Testis (tissue), 2 donors: ENCODE data around the gene ABHD5.
"Not testable (repeated sequence)": the region's sequence is repeated elsewhere in the genome, so short reads cannot be mapped to it uniquely, and the experiment has no call there.

ENCODE experiments used
- CTCF ChIP-seq, 3 experiments: fragments of 450-650 bp in 2 of 3; fragments of 200-600 bp in 1 of 3; sonication (generic) in 1 of 3; IDR thresholded peaks; one replicate each; pipeline ENCODE4 v1.5.1; 2016 to 2019; ENCODE audit warnings: antibody characterized with exemption in 3 of 3, mild to moderate bottlenecking in 2 of 3, moderate library complexity in 1 of 3
- POLR2A ChIP-seq: fragments of 450-650 bp; IDR thresholded peaks from one replicate; pipeline ENCODE4 v1.6.1; 2017; ENCODE audit warnings: antibody characterized with exemption, mild to moderate bottlenecking, moderate library complexity

- TF ChIP-seq CTCF (IDR thresholded peaks at IDR 0.05); POLR2A: not testable (repeated sequence)
Observed at GRCh38 chr3:43661376-43661775, 29.4 kb upstream of the ABHD5 start.
